Measurements from ENCODE around the gene MAP4K1. TPM values are rescaled to one million over a fixed set of nuclear protein-coding genes. Genes with fewer than 3 reads are reported as not detected.
"Not testable (repeated sequence)": the region's sequence is repeated elsewhere in the genome, so short reads cannot be mapped to it uniquely, and the experiment has no call there.

MAP4K1 gene
- total RNA-seq, 1 experiment from 2014 or later, result 2.3 TPM

DNA sequence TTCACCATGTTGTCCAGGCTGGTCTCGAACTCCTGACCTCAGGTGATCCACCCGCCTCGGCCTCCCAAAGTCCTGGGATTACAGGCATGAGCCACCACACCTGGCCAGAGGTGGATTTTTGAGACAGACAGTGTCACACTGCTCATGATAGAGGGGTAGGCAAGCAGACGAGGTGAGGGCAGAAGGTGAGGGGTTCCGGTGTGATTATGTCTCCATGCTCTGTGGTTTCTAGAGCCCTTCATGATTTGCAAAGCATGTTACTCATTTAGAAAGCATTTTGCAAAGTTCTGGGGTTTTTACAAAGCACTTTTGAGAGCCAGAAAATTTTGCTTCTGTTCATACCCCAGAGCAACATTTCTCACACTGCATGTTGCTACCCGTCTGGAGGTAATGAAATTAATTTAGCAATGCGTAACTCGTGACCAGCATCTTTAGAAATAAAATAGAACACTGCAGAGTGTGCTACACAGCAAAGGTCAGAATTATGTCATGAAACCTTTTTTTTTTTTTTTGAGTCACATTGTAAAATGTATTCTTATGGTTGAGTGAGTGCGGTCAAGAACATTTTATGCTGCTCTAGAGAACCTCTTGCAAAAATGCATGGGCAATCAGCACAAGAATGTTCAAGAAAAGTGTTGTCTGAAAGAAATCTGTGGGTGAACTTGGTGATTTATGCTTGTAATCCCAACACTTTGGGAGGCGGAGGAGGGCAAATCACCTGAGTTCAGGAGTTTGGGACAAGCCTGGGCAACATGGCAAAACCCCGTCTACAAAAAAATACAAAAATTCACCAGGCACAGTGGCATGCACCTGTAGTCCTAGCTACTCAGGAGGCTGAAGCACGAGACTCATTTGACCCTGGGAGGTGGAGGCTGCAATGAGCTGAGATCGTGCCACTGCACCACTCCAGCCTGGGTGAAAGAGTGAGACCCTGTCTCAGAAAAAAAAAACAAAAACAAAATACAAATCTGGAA lies 58.0 kb downstream of the MAP4K1 start:
- Histone ChIP-seq H2AFZ (ENCODE audit: low read length) (no peak overlapping the region), H3K79me2 (ENCODE audit: low read length) (no peaks in the 10 kb centered on the region), H3K9me2 (replicated peaks; ENCODE audit: low read length) (no peaks in the 10 kb centered on the region), H3K27me3 (ENCODE audit: low read length) (no peaks in the 10 kb centered on the region), H3K4me2 (ENCODE audit: low read length) (no peak overlapping the region), H3K9me3 (ENCODE audit: low read length) (no peaks in the 10 kb centered on the region), H3K27ac (ENCODE audit: low read length) (no peak overlapping the region), H3F3A (ENCODE audit: low read length, unreplicated experiment) (no peaks in the 10 kb centered on the region), H3K9ac (ENCODE audit: low read length) (no peak overlapping the region), H3K36me3 (ENCODE audit: low read depth, low read length) (no peaks in the 10 kb centered on the region), H4K20me1 (ENCODE audit: low read length) (no peaks in the 10 kb centered on the region), H3K4me1 (ENCODE audit: insufficient read depth, low read length) (no peaks in the 10 kb centered on the region), H3K4me3 (ENCODE audit: low read length) (no peak overlapping the region)
- DNase-seq (no peak), ATAC-seq (no peak)
- POLR2A ChIA-PET (ENCODE audit: unreplicated experiment), result no interaction called here
- intact Hi-C loops (cut with micrococcal nuclease), result no loop called here
- no TSS peak for BruUV-seq (replicated peaks)
- CTCF ChIA-PET, result no interaction called here
- no peak for TF ChIP-seq EZH2 (IDR thresholded peaks at IDR 0.05; ENCODE audit: low read length, unreplicated experiment)
- no peak for TF ChIP-seq EZH2phosphoT487 (IDR thresholded peaks at IDR 0.05; ENCODE audit: borderline replicate concordance, low read length)
- TF ChIP-seq, protein P1, sequence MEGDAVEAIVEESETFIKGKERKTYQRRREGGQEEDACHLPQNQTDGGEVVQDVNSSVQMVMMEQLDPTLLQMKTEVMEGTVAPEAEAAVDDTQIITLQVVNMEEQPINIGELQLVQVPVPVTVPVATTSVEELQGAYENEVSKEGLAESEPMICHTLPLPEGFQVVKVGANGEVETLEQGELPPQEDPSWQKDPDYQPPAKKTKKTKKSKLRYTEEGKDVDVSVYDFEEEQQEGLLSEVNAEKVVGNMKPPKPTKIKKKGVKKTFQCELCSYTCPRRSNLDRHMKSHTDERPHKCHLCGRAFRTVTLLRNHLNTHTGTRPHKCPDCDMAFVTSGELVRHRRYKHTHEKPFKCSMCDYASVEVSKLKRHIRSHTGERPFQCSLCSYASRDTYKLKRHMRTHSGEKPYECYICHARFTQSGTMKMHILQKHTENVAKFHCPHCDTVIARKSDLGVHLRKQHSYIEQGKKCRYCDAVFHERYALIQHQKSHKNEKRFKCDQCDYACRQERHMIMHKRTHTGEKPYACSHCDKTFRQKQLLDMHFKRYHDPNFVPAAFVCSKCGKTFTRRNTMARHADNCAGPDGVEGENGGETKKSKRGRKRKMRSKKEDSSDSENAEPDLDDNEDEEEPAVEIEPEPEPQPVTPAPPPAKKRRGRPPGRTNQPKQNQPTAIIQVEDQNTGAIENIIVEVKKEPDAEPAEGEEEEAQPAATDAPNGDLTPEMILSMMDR (conservative IDR thresholded peaks at IDR 0.05; ENCODE audit: low read depth, low read length), result no peak

DNA sequence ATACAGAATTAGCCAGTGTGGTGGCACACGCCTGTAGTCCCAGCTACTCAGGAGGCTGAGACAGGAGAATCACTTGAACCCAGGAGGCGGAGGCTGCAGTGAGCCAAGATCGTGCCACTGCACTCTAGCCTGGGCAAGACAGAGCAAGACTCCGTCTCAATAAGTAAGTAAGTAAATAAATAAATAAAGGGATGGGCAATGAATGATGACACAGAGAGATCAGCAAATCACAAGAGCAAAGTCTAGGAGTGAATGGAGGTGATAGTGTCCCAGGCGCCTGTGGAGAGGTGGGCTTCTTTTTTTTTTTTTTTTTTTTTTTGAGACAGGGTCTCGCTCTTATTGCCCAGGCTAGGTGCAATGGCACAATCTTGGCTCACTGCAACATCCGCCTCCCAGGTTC lies 58.8 kb downstream of the MAP4K1 start:
- CTCF ChIA-PET; H3K4me1 ChIP-seq (ENCODE audit: insufficient read depth, low read length): not testable (repeated sequence)

DNA sequence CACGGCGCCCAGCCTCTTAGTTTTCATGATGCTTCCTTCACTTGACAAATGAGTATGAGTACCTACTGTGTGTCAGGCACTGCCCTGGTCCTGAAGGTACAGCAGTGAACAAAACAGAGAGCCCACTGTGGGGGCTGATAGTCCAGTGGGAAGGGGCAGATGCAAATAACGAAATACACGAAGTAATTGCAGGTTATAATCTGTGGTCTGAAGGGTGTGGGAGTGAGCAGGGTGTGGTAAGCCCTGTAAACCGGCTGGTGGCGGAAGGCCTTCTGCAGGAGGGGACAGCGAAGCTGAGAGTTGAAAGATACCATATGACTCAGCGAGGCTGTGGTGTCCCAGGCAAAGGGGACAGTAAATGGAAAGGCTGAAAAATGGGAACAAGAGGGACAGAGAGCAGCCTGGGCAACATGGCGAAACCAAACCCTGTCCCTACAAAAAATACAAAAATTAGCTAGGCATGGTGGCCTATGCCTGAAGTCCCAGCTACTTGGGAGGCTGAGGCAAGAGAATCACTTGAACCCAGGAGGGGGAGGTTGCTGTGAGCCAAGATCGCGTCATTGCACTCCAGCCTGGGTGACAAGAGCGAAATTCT lies 60.5 kb downstream of the MAP4K1 start:
- CTCF ChIA-PET, result no interaction called here
- no peaks in the 10 kb centered on the region for H3K9me3 ChIP-seq (ENCODE audit: low read length)
- ATAC-seq, result peak; percentile 64
- BruUV-seq (replicated peaks), result no TSS peak
- H3F3A ChIP-seq (ENCODE audit: low read length, unreplicated experiment), result no peaks in the 10 kb centered on the region
- H3K36me3 ChIP-seq (ENCODE audit: low read depth, low read length), result no peaks in the 10 kb centered on the region
- TF ChIP-seq EZH2 (IDR thresholded peaks at IDR 0.05; ENCODE audit: low read length, unreplicated experiment), result no peak
- TF ChIP-seq, protein P1 (conservative IDR thresholded peaks at IDR 0.05; ENCODE audit: low read depth, low read length), result no peak
- no peak for TF ChIP-seq EZH2phosphoT487 (IDR thresholded peaks at IDR 0.05; ENCODE audit: borderline replicate concordance, low read length)
- no peak overlapping the region for H3K9ac ChIP-seq (ENCODE audit: low read length)
- no peaks in the 10 kb centered on the region for H4K20me1 ChIP-seq (ENCODE audit: low read length)
- H3K79me2 ChIP-seq (ENCODE audit: low read length), result no peaks in the 10 kb centered on the region
- no peaks in the 10 kb centered on the region for H3K27me3 ChIP-seq (ENCODE audit: low read length)
- no peaks in the 10 kb centered on the region for H3K4me1 ChIP-seq (ENCODE audit: insufficient read depth, low read length)
- DNase-seq, result peak; percentile 27
- no peak overlapping the region for H3K4me2 ChIP-seq (ENCODE audit: low read length)
- no peak overlapping the region for H3K27ac ChIP-seq (ENCODE audit: low read length)
- no peak overlapping the region for H3K4me3 ChIP-seq (ENCODE audit: low read length)
- intact Hi-C loops (cut with micrococcal nuclease), result no loop called here
- H3K9me2 ChIP-seq (replicated peaks; ENCODE audit: low read length), result no peaks in the 10 kb centered on the region
- H2AFZ ChIP-seq (ENCODE audit: low read length), result no peak overlapping the region
- POLR2A ChIA-PET (ENCODE audit: unreplicated experiment), result no interaction called here

More for the DNA sequence above, 58.8 kb downstream of the MAP4K1 start:
- H3K4me3 ChIP-seq (ENCODE audit: low read length); H3K9ac ChIP-seq (ENCODE audit: low read length); H4K20me1 ChIP-seq (ENCODE audit: low read length); H3K27me3 ChIP-seq (ENCODE audit: low read length); DNase-seq; H2AFZ ChIP-seq (ENCODE audit: low read length); H3K36me3 ChIP-seq (ENCODE audit: low read depth, low read length); ATAC-seq; H3K27ac ChIP-seq (ENCODE audit: low read length); H3K9me3 ChIP-seq (ENCODE audit: low read length); BruUV-seq (replicated peaks); H3K9me2 ChIP-seq (replicated peaks; ENCODE audit: low read length); H3K79me2 ChIP-seq (ENCODE audit: low read length); intact Hi-C loops (cut with micrococcal nuclease); H3F3A ChIP-seq (ENCODE audit: low read length, unreplicated experiment); POLR2A ChIA-PET (ENCODE audit: unreplicated experiment); H3K4me2 ChIP-seq (ENCODE audit: low read length): not testable (repeated sequence)

Measured in PC-3 (cell line).